WI38 (cell line): ENCODE data around the gene GJB1.

Experiments used
- H3K4me3 ChIP-seq: 2 replicates; pipeline ENCODE4 v1.5.1; 2011; ENCODE audit warnings: low read depth, mild to moderate bottlenecking, control low read depth, low read length
- TF ChIP-seq, protein P1 (sequence below): IDR thresholded peaks from 2 replicates; pipeline ENCODE4 v1.5.1; 2012; ENCODE audit warnings: low read depth, mild to moderate bottlenecking, control low read depth, low read length

GJB1 gene

DNA sequence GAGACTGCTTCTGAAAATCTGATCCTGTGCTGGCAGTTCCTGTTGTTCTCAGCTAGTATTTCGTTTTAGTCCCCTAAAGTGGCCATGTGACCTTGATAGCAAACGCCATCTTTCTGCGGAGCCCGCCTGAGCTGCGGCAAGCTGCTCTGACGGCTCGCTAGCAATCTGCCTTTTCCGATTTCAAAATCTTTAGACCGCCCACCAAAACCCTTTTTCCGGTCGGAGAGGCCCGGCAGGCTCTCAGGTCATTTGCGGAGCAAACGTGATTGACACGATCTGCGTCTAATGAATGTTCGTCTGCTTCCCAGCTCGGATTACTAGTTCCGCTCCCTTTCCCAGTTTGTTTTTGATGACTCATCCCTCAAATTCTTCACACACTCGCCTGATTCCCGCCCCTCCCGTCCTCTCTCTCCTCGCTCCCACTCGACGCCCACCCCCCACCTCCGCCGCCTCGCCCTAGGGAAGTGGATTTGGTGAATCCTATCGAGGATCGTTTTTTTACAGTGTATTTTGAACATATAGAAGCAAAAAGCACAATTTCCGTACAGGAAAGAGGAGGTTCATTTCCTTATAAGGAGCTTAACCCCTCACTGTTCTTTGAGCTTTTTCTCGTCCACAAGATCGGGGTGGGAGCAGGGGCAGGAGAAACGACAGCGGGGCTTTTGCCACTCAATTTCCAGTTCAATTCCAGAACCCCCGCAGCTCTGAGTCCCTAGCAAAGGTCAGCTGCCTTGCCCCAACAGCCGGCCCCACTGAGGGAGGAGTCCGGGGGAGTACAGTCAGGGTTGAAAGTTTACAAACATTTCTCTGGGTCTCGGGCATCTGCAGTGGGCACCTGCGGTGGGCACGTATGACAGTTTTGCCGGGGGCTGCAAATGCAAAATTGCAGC lies 40.9 kb upstream of the GJB1 start:
- H3K4me3 ChIP-seq: peak overlapping the region; percentile 45
- TF ChIP-seq, protein P1, sequence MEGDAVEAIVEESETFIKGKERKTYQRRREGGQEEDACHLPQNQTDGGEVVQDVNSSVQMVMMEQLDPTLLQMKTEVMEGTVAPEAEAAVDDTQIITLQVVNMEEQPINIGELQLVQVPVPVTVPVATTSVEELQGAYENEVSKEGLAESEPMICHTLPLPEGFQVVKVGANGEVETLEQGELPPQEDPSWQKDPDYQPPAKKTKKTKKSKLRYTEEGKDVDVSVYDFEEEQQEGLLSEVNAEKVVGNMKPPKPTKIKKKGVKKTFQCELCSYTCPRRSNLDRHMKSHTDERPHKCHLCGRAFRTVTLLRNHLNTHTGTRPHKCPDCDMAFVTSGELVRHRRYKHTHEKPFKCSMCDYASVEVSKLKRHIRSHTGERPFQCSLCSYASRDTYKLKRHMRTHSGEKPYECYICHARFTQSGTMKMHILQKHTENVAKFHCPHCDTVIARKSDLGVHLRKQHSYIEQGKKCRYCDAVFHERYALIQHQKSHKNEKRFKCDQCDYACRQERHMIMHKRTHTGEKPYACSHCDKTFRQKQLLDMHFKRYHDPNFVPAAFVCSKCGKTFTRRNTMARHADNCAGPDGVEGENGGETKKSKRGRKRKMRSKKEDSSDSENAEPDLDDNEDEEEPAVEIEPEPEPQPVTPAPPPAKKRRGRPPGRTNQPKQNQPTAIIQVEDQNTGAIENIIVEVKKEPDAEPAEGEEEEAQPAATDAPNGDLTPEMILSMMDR: no peak

DNA sequence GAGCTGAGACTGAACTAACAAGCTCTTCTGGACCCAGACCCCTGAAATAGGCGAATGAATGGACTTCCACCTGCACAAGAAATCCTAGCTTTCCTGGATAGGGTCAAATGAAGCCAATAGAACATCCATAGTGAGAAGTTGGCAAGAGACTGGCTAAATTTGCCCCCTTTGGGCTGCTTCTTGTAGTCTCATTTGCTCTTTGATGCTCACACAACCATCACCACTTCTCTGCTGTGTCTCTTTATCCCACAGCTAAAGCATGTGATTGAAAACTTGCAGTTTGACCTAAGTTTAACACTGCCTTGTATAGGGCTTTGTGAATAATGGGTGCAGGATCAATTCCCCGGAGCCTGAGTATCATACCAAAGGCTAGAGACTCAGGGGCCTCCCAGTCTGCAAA lies 40.2 kb upstream of the GJB1 start:
- peak overlapping the region; percentile 38; the same call in 1 of the 2 replicates for H3K4me3 ChIP-seq
- TF ChIP-seq, protein P1: no peak

DNA sequence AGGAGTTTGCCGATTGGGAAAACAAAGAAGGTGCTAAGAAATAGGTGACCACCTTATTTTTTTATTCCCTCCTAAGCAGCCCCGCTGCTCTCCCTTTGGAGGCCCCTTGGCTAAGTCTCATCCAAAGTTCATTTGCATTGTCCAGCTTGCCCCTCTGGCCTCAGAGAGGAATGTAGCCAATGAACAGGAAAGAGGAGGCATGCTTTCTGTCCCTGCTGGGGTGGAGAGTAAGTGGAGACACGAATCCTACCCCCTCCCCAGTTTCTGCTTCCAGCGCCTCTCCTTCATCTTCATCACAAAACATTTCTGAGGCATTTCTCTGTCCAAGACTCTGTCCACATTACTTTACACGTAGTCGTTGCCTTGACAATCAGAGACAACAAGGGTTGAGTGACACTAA lies 39.7 kb upstream of the GJB1 start:
- TF ChIP-seq, protein P1: no peak
- no peak overlapping the region for H3K4me3 ChIP-seq

DNA sequence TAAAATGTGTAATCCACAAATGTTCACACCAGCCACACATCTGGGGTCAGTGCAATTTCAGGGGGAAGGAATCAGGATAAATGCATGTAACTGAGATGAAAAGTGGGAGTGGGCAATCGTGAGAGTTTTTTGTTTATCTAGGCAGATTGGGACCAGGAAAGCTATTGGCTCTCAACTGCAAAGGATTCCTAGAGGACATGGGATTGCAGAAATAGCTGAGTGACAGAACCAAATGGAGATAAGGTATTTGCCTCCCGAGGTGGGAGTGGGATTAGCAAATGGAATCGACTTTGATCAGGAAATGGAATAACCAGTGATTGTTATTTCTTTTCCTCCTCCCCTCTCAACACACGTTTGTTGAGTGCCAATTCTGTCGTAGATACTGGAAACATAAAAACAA lies 38.9 kb upstream of the GJB1 start:
- no peak overlapping the region for H3K4me3 ChIP-seq
- TF ChIP-seq, protein P1: no peak

DNA sequence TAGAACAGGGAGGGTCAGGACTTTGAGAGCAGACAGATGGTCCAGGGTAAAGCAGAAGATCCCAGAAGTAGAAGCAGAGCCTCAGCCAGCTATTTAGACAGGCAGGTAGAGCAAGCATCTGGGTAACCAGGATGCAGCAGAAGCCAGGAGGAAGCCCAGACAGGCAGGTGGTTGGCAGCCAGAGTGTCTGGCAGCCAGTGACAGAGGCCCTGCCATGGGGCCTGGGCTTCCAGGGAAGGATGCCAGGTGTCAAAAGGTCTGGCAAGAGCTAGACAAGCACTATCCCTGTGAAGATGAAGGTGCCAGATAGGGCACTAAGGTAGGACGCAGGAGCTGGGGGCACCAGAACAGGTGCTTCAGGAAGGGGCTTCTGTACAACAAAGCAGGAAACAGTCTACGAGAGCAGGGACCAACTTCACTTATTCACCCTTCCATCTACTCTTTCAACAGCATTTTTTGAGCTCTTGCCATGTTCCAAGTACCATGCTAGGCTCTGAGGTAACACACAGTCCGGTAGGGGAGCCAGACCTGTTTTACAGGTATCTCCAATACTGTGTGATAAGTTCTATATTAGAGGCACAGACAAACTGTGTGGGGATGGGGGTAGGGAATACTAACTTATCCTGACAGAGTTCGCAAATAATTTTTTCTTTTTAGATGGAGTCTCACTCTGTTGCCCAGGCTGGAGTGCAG lies 38.1 kb upstream of the GJB1 start:
- TF ChIP-seq, protein P1: no peak
- H3K4me3 ChIP-seq: no peak overlapping the region

DNA sequence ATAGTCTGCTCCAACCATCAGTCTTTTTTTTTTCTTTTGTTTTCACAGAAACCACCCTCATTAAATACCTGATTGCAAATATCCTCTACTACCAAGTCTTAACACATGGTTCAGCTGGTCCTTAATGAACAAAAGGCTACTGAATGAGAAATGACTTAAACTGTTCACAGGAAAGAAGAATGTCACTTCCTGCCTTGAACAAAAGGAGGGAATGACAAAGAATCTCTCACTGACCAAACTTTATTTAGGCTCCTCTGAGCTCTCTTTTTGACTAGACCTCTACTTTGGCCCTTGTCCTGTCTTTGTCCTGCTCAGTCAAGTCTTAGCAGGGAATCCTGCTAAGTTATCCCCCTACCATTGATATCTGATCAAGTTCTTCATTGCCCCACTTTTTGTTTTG lies 31.8 kb upstream of the GJB1 start:
- H3K4me3 ChIP-seq: no peak overlapping the region
- TF ChIP-seq, protein P1: no peak
